Measurements from ENCODE around the gene RAB11FIP3. TPM values are rescaled to one million over a fixed set of nuclear protein-coding genes. Genes with fewer than 3 reads are reported as not detected.

The RAB11FIP3 gene
- total RNA-seq, 8 experiments from 2014 or later, result 13.6 to 32.6 (median 25.2) TPM

GRCh38 chr16:567373-568256 lies 142.2 kb downstream of the RAB11FIP3 start:
- ATAC-seq (replicated peaks in 6 of 8), result no peak
- H3K4me1 ChIP-seq (replicated peaks in 1 of 2), result peaks cover 38% of the 10 kb centered on the region in 2 donors
- in situ Hi-C loops (cut with MboI; ENCODE audit: low pct_unique_long_range_greater_than_20kb in 2 of 9, low sequenced_read_pairs in 9 of 9, unreplicated experiment in 9 of 9), result no loop called here
- H3K4me3 ChIP-seq, result no peak overlapping the region
- H3K27ac ChIP-seq, result peak overlapping the region in 1 of 2 donors; percentile 80
- 80 to 92% (median 88%) methylated on average over 2 to 3 of the region's 35 CpGs; no CpG with 5 or more reads in 7 of the 10 experiments for WGBS, 10 experiments

GRCh38 chr16:568401-569258 lies 143.2 kb downstream of the RAB11FIP3 start:
- peak overlapping the region in 1 of 2 donors; percentile 84 for H3K27ac ChIP-seq
- WGBS, 10 experiments, result 30 to 93% (median 43%) methylated on average over 1 to 3 of the region's 11 CpGs; no CpG with 5 or more reads in 7 of the 10 experiments
- in situ Hi-C loops (cut with MboI; ENCODE audit: low pct_unique_long_range_greater_than_20kb in 2 of 9, low sequenced_read_pairs in 9 of 9, unreplicated experiment in 9 of 9), result no loop called here
- no peak for ATAC-seq (replicated peaks in 6 of 8)
- peak overlapping the region in 4 of 5 donors; percentile 92 to 100 (median 97) for H3K4me3 ChIP-seq
- peaks cover 38% of the 10 kb centered on the region in 2 donors for H3K4me1 ChIP-seq (replicated peaks in 1 of 2)

GRCh38 chr16:569445-570254 lies 144.2 kb downstream of the RAB11FIP3 start, which contains the start of gene PIGQ:
TSS of gene PIGQ (plus strand) at chr16:569968. CDS start at chr16:574075, 4,107 bp downstream.
- peak within 1 kb of the TSS; percentile 52 to 84 for H3K27ac ChIP-seq
- WGBS, 10 experiments, result 0% methylated on average over 1 to 2 of the region's 87 CpGs; no CpG with 5 or more reads in 8 of the 10 experiments

More at GRCh38 chr16:569445-570254, 144.2 kb downstream of the RAB11FIP3 start, which contains the start of gene PIGQ:
- in situ Hi-C loops (cut with MboI; ENCODE audit: low pct_unique_long_range_greater_than_20kb in 2 of 9, low sequenced_read_pairs in 9 of 9, unreplicated experiment in 9 of 9), result no loop called here
- Histone ChIP-seq H3K4me3 (peak within 1 kb of the TSS; percentile 92 to 100 (median 95)), H3K4me1 (replicated peaks in 1 of 2) (peaks cover 36 to 37% of the 10 kb centered on the region in 2 donors)
- ATAC-seq (replicated peaks in 6 of 8), result peak; percentile 44 to 83 (median 57)

Other genes with a start within 250 kb of the RAB11FIP3 start
- gene HBA1, start 249.0 kb upstream of the RAB11FIP3 start, total RNA-seq, result 1 to 10 TPM in 3 of 8 experiments, not detected in 5; 2.2 to 6.5 (median 3.1) TPM
- gene HBQ1, start 245.2 kb upstream of the RAB11FIP3 start, total RNA-seq, result 1 to 10 TPM in 6 of 8 experiments, not detected in 2; 1.3 to 8.8 (median 5.2) TPM
- gene LUC7L, start 196.2 kb upstream of the RAB11FIP3 start, total RNA-seq, result 100 to 1,000 TPM in 3 of 8 experiments, 10 to 100 TPM in 5; 75.5 to 188 (median 90.9) TPM
- gene FAM234A, start 190.8 kb upstream of the RAB11FIP3 start, total RNA-seq, result 100 to 1,000 TPM in 1 of 8 experiments, 10 to 100 TPM in 7; 23.1 to 101 (median 50.5) TPM
- gene RGS11, start 149.7 kb upstream of the RAB11FIP3 start, total RNA-seq, result 10 to 100 TPM in 1 of 8 experiments, 1 to 10 TPM in 4, under 1 TPM in 3; 0.22 to 12.5 (median 1.7) TPM
- gene ARHGDIG, start 145.1 kb upstream of the RAB11FIP3 start, total RNA-seq, result 10 to 100 TPM in 4 of 8 experiments, 1 to 10 TPM in 2, under 1 TPM in 2; 0.25 to 55.2 (median 8.5) TPM
- 10 to 100 TPM in 3 of 8 experiments, 1 to 10 TPM in 2, under 1 TPM in 1, not detected in 2; 0.35 to 18.5 (median 9.1) TPM for gene PDIA2, start 142.5 kb upstream of the RAB11FIP3 start, total RNA-seq
- gene AXIN1, start 72.9 kb upstream of the RAB11FIP3 start, total RNA-seq, result 10 to 100 TPM; 10.3 to 21.6 (median 15.9) TPM
- 100 to 1,000 TPM in 1 of 8 experiments, 10 to 100 TPM in 7; 57.8 to 117 (median 82.2) TPM for gene MRPL28, start 55.1 kb upstream of the RAB11FIP3 start, total RNA-seq
- gene PGAP6, start 43.7 kb upstream of the RAB11FIP3 start, total RNA-seq, result 10 to 100 TPM; 19.2 to 82.1 (median 25.3) TPM
- 10 to 100 TPM; 24.9 to 88.9 (median 54.0) TPM for gene NME4, start 28.4 kb upstream of the RAB11FIP3 start, total RNA-seq
- gene DECR2, start 23.8 kb upstream of the RAB11FIP3 start, total RNA-seq, result 10 to 100 TPM in 6 of 8 experiments, 1 to 10 TPM in 2; 7.1 to 24.2 (median 11.8) TPM
- gene CAPN15, start 102.1 kb downstream of the RAB11FIP3 start, total RNA-seq, result 10 to 100 TPM in 4 of 8 experiments, 1 to 10 TPM in 4; 7.1 to 46.4 (median 12.7) TPM
- under 1 TPM in 5 of 8 experiments, not detected in 3; 0.05 to 0.85 (median 0.24) TPM for gene PRR35, start 134.7 kb downstream of the RAB11FIP3 start, total RNA-seq
- 1 to 10 TPM in 5 of 8 experiments, under 1 TPM in 3; 0.33 to 2.2 (median 1.0) TPM for gene NHLRC4, start 141.4 kb downstream of the RAB11FIP3 start, total RNA-seq
- gene PIGQ, start 144.3 kb downstream of the RAB11FIP3 start, total RNA-seq, result 10 to 100 TPM; 17.0 to 56.1 (median 26.0) TPM
- gene RAB40C, start 164.4 kb downstream of the RAB11FIP3 start, total RNA-seq, result 10 to 100 TPM in 7 of 8 experiments, 1 to 10 TPM in 1; 9.3 to 23.8 (median 17.1) TPM
- 1 to 10 TPM in 2 of 8 experiments, under 1 TPM in 6; 0.14 to 9.0 (median 0.54) TPM for gene WFIKKN1, start 205.3 kb downstream of the RAB11FIP3 start, total RNA-seq
- gene METTL26, start 210.7 kb downstream of the RAB11FIP3 start, total RNA-seq, result 10 to 100 TPM; 52.5 to 97.9 (median 66.7) TPM
- 10 to 100 TPM; 10.3 to 58.8 (median 31.3) TPM for gene MCRIP2, start 216.2 kb downstream of the RAB11FIP3 start, total RNA-seq
- 10 to 100 TPM in 7 of 8 experiments, 1 to 10 TPM in 1; 8.0 to 62.4 (median 16.4) TPM for gene WDR90, start 223.7 kb downstream of the RAB11FIP3 start, total RNA-seq
- 100 to 1,000 TPM in 2 of 8 experiments, 10 to 100 TPM in 6; 30.6 to 119 (median 51.7) TPM for gene RHOT2, start 242.5 kb downstream of the RAB11FIP3 start, total RNA-seq

All from motor neuron (in vitro differentiated cells).